RWPE1 (cell line): ENCODE data around the gene TCF7.

ENCODE experiments used
- CTCF ChIA-PET: fragments of 350-600 bp; sonication (Branson Sonifier 250); formaldehyde crosslinking; extraction: SDS; loops from one replicate; lab custom pipeline; 2021; lab: Yijun Ruan, JAX
- POLR2A ChIA-PET: fragments of 400-600 bp; formaldehyde crosslinking; extraction: SDS; loops from one replicate; lab custom pipeline; 2020; ENCODE audit warnings: antibody characterized with exemption; ENCODE audit not compliant: low non-redundant PET; lab: Yijun Ruan, JAX
- DNase-seq: peaks from one replicate; pipeline ENCODE4 v3.0.0; 2012; ENCODE audit warnings: low spot score
- H3K27ac ChIP-seq: fragments of 450-650 bp; 2 replicates; pipeline ENCODE4 v1.5.1; 2017
- TF ChIP-seq, protein P1 (sequence below): fragments of 450-650 bp; conservative IDR thresholded peaks from 2 replicates; pipeline ENCODE4 v1.5.1; 2017; ENCODE audit warnings: low read depth, mild to moderate bottlenecking

TCF7 gene

DNA sequence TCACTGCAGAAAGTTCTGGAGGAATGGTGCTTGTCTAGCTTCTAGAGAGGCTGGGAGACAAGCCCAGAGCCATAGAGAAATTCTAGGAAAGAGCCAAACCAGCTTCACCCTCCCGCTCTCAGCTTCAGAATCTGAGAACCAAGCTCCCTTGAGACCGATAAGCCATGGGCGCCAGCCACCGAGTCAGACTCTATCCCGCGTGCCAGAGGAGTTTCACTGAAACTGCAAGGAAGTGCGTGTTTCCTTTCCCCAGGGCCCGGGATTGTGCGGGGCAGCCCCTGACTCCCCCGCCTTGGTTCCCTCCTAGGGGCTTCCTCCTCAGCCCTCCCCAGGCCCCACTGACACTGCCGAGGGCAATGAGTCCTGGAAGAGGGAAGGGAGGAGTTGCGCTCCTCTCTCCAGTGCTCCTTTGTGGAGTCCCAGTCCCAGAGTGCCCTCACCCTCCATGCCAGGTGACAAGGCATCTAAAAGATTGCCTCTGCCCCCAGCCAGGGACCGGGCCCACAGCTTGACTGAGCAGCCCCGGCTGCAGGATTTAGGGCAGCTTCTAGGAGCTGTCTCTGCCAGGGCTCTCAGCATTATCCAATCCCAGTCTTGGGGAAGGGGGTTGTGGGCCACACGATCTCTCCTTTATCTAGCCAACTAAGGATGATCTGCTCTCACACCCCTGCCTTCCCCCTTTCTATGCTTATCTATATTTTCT lies 18.4 kb upstream of the TCF7 start:
- H3K27ac ChIP-seq = no peak overlapping the region
- TF ChIP-seq, protein P1, sequence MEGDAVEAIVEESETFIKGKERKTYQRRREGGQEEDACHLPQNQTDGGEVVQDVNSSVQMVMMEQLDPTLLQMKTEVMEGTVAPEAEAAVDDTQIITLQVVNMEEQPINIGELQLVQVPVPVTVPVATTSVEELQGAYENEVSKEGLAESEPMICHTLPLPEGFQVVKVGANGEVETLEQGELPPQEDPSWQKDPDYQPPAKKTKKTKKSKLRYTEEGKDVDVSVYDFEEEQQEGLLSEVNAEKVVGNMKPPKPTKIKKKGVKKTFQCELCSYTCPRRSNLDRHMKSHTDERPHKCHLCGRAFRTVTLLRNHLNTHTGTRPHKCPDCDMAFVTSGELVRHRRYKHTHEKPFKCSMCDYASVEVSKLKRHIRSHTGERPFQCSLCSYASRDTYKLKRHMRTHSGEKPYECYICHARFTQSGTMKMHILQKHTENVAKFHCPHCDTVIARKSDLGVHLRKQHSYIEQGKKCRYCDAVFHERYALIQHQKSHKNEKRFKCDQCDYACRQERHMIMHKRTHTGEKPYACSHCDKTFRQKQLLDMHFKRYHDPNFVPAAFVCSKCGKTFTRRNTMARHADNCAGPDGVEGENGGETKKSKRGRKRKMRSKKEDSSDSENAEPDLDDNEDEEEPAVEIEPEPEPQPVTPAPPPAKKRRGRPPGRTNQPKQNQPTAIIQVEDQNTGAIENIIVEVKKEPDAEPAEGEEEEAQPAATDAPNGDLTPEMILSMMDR = no peak
- ChIA-PET POLR2A (no interaction called here), CTCF (interaction anchor here (0.5 to 1.4 kb wide), 4 partner anchors 10 to 1681 kb away, joined by 3 to 4 read pairs (median 4); no protein-coding TSS in a partner anchor)
- no peak for DNase-seq

GRCh38 chr5:134097211-134097749 lies 17.2 kb upstream of the TCF7 start:
- TF ChIP-seq, protein P1 = no peak
- ChIA-PET POLR2A (no interaction called here), CTCF (interaction anchor here (0.6 to 0.7 kb wide), 2 partner anchors 19 to 51 kb away, joined by 4 to 5 read pairs; no protein-coding TSS in a partner anchor)
- no peak for DNase-seq
- no peak overlapping the region for H3K27ac ChIP-seq

DNA sequence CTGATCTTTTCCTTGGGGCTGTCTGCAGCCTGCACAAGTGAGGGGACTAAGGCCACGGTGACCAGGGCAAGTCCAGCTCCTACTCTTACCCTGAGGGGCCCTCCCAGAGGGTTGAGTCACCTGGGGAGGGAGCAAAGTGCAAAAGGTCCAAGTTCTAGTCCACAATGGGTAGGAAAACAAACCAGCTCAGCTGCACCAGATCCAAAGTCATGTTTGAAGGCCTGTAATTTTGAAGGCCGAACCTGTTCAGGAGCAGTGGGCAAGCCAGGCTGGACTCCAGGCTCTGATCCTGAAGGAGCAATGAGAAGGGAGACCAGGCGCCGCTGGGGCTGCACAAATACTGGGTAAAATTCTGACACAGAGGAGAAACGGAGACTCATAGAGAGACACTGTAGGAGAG lies 15.8 kb upstream of the TCF7 start:
- H3K27ac ChIP-seq = no peak overlapping the region
- no peak for DNase-seq
- TF ChIP-seq, protein P1 = no peak
- POLR2A ChIA-PET = no interaction called here
- CTCF ChIA-PET = interaction anchor here (0.6 to 4.3 kb wide), 2 partner anchors 41 to 42 kb away, joined by 4 to 55 read pairs; no protein-coding TSS in a partner anchor

DNA sequence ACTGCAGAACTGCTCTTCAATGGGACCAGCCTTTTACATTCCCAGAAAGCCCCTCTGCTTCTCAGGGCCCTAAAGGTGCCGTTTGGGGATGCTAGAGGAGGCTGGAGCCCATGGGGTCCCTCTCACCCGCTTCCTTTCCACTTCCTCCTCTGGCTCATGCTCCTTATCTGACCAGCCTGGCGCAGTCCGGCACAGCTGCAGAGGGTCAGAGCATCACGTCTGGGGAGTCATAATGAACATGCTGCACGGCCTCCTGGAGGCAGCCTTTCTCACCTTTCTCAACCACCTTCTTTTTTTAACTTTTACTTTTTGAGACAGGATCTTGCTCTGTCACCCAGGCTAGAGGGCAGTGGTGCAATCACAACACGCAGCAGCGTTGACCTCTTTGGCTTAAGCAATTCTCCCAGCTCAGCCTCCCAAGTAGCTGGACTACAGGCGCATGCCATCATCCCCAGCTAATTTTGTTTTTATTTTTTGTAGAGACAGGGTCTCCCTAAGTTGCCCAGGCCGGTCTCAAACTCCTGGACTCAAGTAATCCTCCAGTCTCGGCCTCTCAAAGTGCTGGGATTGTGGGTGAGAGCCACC lies 15.1 kb upstream of the TCF7 start:
- no peak for DNase-seq
- ChIA-PET CTCF (interaction anchor here (1.1 to 4.3 kb wide), 4 partner anchors 12 to 60 kb away, joined by 5 to 55 read pairs (median 6); no protein-coding TSS in a partner anchor), POLR2A (no interaction called here)
- TF ChIP-seq, protein P1 = no peak
- H3K27ac ChIP-seq = no peak overlapping the region

DNA sequence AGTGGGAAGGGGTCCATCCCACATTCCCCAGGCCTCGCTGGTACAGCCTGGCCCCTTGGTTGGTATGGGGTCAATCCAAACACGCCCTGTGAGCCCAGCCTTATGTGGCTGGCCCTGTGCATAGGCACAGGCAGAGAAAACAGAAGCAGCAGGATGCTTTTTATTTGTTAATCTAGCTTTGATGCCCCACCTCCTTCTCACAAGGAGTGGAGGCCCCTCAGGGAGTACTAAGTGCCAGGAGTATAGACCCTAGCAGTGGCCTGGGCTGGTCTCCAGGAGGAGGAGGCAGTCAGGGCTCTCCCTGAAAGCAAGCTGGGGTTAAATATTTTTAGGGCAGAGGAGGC lies 14.6 kb upstream of the TCF7 start:
- CTCF ChIA-PET = interaction anchor here (1.0 to 4.3 kb wide), 5 partner anchors 12 to 60 kb away, joined by 3 to 55 read pairs (median 5); no protein-coding TSS in a partner anchor
- H3K27ac ChIP-seq = peak overlapping the region; percentile 39; the same call in 1 of the 2 replicates
- POLR2A ChIA-PET = no interaction called here
- DNase-seq = no peak
- TF ChIP-seq, protein P1 = no peak

GRCh38 chr5:134100283-134101091 lies 14.0 kb upstream of the TCF7 start:
- peak; percentile 64 for DNase-seq
- peak overlapping the region; percentile 39 for H3K27ac ChIP-seq
- CTCF ChIA-PET = interaction anchor here (0.6 to 4.3 kb wide), 9 partner anchors 11 to 553 kb away, joined by 3 to 55 read pairs (median 5); no protein-coding TSS in a partner anchor
- POLR2A ChIA-PET = no interaction called here
- TF ChIP-seq, protein P1 = no peak
